Cardiac fibroblast (primary cell): ENCODE measurements around the gene ASCL1.

Experiments used
- DNase-seq, 2 donors: peaks; one replicate each; pipeline versions ENCODE4 v3.0.0 to v3.0.0-alpha.2; 2010; ENCODE audit warnings: low read depth in 2 of 2
- H3K4me3 ChIP-seq, 2 donors: replicated peaks in 1 of 2; 1 replicate in 1 of 2; 2 replicates in 1 of 2; pipeline ENCODE4 v1.5.1; 2011; ENCODE audit warnings: low read depth in 2 of 2, low read length in 2 of 2, mild to moderate bottlenecking in 2 of 2, moderate library complexity in 1 of 2
- CTCF ChIP-seq: IDR thresholded peaks from one replicate; pipeline ENCODE4 v1.5.1; 2011; ENCODE audit warnings: low read depth, mild to moderate bottlenecking, low read length, inconsistent platforms

ASCL1 gene

DNA sequence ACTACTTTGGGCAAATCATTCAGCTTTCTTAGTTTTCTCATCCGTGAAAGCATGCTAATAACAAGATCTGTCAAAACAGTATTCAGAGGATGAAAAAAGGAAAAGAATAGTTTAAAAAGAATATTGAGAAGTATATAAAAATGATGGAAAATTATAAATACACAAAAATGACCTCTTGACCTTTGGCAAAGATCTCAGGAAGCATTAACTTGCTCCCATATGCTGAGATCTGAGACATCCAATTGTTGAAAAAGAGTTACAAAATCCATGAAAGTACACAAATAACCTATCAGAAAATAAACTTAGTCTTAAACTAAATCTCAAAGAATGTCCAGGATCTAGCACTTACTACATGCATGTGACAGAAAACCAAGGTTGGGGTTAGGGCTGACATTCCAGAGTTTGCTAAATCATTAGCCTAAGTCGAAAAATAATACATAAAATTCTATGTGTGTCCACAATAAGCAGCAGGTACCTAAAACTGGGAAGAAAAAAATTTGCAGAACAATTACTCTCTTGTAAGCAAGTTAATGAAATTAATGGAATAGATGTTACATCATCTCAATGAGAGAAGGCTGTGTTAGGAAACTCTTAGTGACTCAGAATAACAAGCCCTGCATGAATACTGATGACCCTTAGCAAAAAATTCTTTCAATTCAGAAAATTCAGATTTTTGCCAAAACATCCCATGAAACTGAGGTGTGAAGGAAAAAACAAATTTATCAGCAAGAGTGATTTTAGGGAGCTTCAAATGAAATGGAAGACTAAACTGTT, 43.8 kb upstream of the ASCL1 start:
- DNase-seq: no peak
- TF ChIP-seq CTCF: no peak
- no peak overlapping the region for H3K4me3 ChIP-seq

GRCh38 chr12:102916252-102917025, 41.0 kb upstream of the ASCL1 start:
- TF ChIP-seq CTCF: no peak
- no peak for DNase-seq
- no peak overlapping the region for H3K4me3 ChIP-seq

GRCh38 chr12:102917026-102917787, 40.3 kb upstream of the ASCL1 start, which contains the start of gene PAH:
PAH (minus strand) TSS chr12:102917244; CDS start chr12:102917130, 114 bp downstream.
- no peak within 1 kb of the TSS for H3K4me3 ChIP-seq
- no peak for TF ChIP-seq CTCF
- DNase-seq: no peak

DNA sequence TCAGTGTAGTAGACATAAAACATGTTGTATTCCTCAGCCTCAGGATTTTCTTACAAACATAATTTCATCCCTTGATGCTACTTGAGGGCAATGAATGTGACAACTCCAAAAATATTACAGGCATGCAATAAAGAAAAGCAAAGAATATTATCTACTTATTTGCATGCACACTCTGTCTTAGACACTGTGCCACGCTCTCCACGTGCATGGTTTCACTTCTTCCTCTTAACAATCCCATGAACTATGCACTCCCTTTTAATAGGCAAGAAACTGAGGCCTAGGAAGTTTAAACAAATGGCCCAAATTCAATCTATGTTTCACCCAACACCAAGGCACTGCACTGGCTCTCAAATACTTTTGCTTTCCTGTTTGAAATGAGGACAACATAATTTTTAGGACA, 38.6 kb upstream of the ASCL1 start:
- H3K4me3 ChIP-seq: no peak overlapping the region
- TF ChIP-seq CTCF: no peak
- no peak for DNase-seq

DNA sequence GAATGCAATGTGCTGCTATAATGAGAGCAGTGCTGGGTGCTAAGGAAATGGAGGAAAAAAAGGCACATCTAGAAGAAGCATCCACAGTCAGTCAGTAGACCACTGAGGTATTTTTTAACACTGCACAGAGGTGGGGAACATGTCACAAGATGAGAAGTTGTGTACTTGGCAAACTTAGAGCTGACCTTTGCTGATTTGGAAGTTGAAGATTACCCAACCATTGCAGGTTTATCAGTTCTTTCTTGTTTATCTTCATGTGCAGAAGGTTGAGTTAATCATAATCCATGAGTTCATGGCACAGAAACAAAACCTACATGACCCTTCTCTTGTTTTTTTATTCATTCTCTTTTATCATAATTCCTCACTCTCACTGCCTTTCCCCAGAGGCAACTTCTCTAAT, 37.2 kb upstream of the ASCL1 start:
- H3K4me3 ChIP-seq: no peak overlapping the region
- no peak for TF ChIP-seq CTCF
- no peak for DNase-seq

GRCh38 chr12:102921240-102921639, 36.2 kb upstream of the ASCL1 start:
- no peak for TF ChIP-seq CTCF
- no peak for DNase-seq
- H3K4me3 ChIP-seq: no peak overlapping the region
